Loucy (cell line): ENCODE measurements around the gene CASP6.

ENCODE experiments used
- H2AFZ ChIP-seq: fragments of 200-600 bp; sonication (generic); 2 replicates; pipeline ENCODE4 v1.6.0; 2016; ENCODE audit warnings: antibody characterized with exemption, mild to moderate bottlenecking, low read length, moderate library complexity
- H3F3A ChIP-seq: fragments of 200-600 bp; 2 replicates; pipeline ENCODE4 v1.6.0; 2016; ENCODE audit warnings: antibody characterized with exemption, low read depth, mild to moderate bottlenecking
- H3K27me3 ChIP-seq: fragments of 200-600 bp; sonication (generic); 2 replicates; pipeline ENCODE4 v1.6.1; 2014; ENCODE audit warnings: low read length, mild to moderate bottlenecking; ENCODE audit not compliant: insufficient read depth, poor library complexity, severe bottlenecking
- H3K36me3 ChIP-seq: fragments of 200-600 bp; sonication (generic); 2 replicates; pipeline ENCODE4 v1.6.1; 2016; ENCODE audit warnings: low read length; ENCODE audit not compliant: insufficient read depth
- H3K4me1 ChIP-seq: fragments of 200-600 bp; sonication (generic); 2 replicates; pipeline ENCODE4 v1.5.1; 2014; ENCODE audit warnings: low read length, mild to moderate bottlenecking; ENCODE audit not compliant: insufficient read depth, poor library complexity, severe bottlenecking
- H3K4me2 ChIP-seq: fragments of 200-600 bp; sonication (generic); 2 replicates; pipeline ENCODE4 v1.6.0; 2014; ENCODE audit warnings: antibody characterized with exemption, low read length, low read depth, mild to moderate bottlenecking; ENCODE audit not compliant: poor library complexity, severe bottlenecking
- H3K4me3 ChIP-seq: fragments of 200-600 bp; sonication (generic); 2 replicates; pipeline ENCODE4 v1.5.1; 2014; ENCODE audit warnings: low read length, mild to moderate bottlenecking, mixed read lengths; ENCODE audit not compliant: poor library complexity, severe bottlenecking
- H3K79me2 ChIP-seq: fragments of 200-600 bp; sonication (generic); 2 replicates; pipeline ENCODE4 v1.6.1; 2014; ENCODE audit warnings: low read length; ENCODE audit not compliant: insufficient read depth
- H3K9ac ChIP-seq: fragments of 200-600 bp; sonication (generic); 2 replicates; pipeline ENCODE4 v1.6.0; 2014; ENCODE audit warnings: mild to moderate bottlenecking, low read depth, low read length, moderate library complexity; ENCODE audit not compliant: poor library complexity, severe bottlenecking
- H3K9me2 ChIP-seq: fragments of 200-600 bp; sonication (generic); replicated peaks from 2 replicates; pipeline ENCODE4 v1.6.1; 2016; ENCODE audit warnings: low read depth, low read length, mixed read lengths
- H3K9me3 ChIP-seq: fragments of 200-600 bp; sonication (generic); 2 replicates; pipeline ENCODE4 v1.6.1; 2014; ENCODE audit warnings: mild to moderate bottlenecking, antibody characterized with exemption, low read length, low read depth; ENCODE audit not compliant: insufficient read depth
- H4K20me1 ChIP-seq: fragments of 200-600 bp; sonication (generic); 2 replicates; pipeline ENCODE4 v1.6.0; 2014; ENCODE audit warnings: antibody characterized with exemption, low read length, mild to moderate bottlenecking; ENCODE audit not compliant: insufficient read depth, poor library complexity, severe bottlenecking
- CTCF ChIP-seq: fragments of 200-600 bp; sonication (generic); conservative IDR thresholded peaks from 2 replicates; pipeline ENCODE4 v1.5.1; 2014; ENCODE audit warnings: mild to moderate bottlenecking, antibody characterized with exemption, low read length
- EZH2phosphoT487 ChIP-seq: fragments of 200-600 bp; IDR thresholded peaks from 2 replicates; pipeline ENCODE4 v1.6.1; 2018; ENCODE audit warnings: antibody characterized with exemption, mild to moderate bottlenecking, moderate library complexity, borderline replicate concordance

Gene CASP6

DNA sequence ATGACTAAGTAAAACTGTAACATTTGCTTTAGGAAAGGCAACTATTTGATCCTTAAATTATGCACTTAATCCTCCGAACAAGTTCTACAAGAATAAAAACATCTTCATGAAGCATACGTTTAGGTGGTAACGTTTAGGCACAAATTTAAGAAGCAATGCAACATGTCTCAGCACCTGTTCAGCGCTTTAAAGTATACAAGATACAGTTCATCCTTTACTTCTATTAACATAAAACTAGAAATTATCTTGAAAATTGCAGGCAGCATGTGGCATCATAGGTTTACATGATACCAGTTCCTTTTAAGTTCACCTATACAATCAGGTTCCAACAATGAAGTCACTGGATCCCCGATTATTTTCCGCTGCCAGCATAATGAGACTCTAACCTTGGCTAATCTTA is 25.1 kb upstream of the CASP6 start:
- Histone ChIP-seq H3K4me2 (peak overlapping the region; percentile 97), H3K27me3 (no peaks in the 10 kb centered on the region), H3F3A (0 out of 2 replicates have a peak, but pooled peaks cover 4% of the 10 kb centered on the region), H2AFZ (no peak overlapping the region), H3K36me3 (no peaks in the 10 kb centered on the region), H3K9ac (peak overlapping the region; percentile 75), H3K4me1 (peaks cover 40% of the 10 kb centered on the region), H3K79me2 (peaks cover 20% of the 10 kb centered on the region; the same call in 1 of the 2 replicates), H3K9me3 (no peaks in the 10 kb centered on the region), H3K4me3 (peak overlapping the region; percentile 86), H4K20me1 (no peaks in the 10 kb centered on the region), H3K9me2 (no peaks in the 10 kb centered on the region)
- no peak for TF ChIP-seq CTCF
- no peak for TF ChIP-seq EZH2phosphoT487

- H3K9ac ChIP-seq, result no peak overlapping the region
- no peaks in the 10 kb centered on the region for H3F3A ChIP-seq
- H3K9me3 ChIP-seq, result no peaks in the 10 kb centered on the region
- H3K79me2 ChIP-seq, result peaks cover 7% of the 10 kb centered on the region; the same call in 1 of the 2 replicates
- H4K20me1 ChIP-seq, result no peaks in the 10 kb centered on the region
- no peak overlapping the region for H3K4me3 ChIP-seq
- H3K4me2 ChIP-seq, result no peak overlapping the region
- H3K4me1 ChIP-seq, result peaks cover 23% of the 10 kb centered on the region
- H3K27me3 ChIP-seq, result no peaks in the 10 kb centered on the region
- no peaks in the 10 kb centered on the region for H3K9me2 ChIP-seq
- H3K36me3 ChIP-seq, result no peaks in the 10 kb centered on the region
- TF ChIP-seq CTCF, result no peak
- TF ChIP-seq EZH2phosphoT487, result no peak
- no peak overlapping the region for H2AFZ ChIP-seq
These were observed 19.9 kb upstream of the CASP6 start for GRCh38 chr4:109723110-109723509.

DNA sequence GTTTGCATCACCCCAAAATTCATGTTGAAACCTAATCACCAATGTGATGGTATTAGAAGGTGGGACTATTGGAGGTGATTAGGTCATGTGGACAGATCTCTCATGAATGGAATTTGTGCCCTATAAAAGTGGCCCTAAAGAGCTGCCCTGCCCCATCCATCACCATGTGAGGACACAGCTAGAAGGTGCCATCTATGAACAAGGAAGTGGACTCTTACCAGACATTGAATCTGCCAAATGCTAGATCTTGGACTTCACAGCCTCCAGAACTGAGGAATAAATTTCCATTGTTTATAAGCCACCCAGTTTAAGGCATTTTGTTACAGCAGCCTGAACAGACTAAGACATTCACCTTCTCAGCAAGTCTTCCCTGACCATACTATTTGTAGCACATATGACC is 19.1 kb upstream of the CASP6 start:
- H3K9me3 ChIP-seq, result no peaks in the 10 kb centered on the region
- H3K9ac ChIP-seq, result no peak overlapping the region
- 0 out of 2 replicates have a peak, but pooled peaks cover 4% of the 10 kb centered on the region for H3K79me2 ChIP-seq
- no peak overlapping the region for H3K4me2 ChIP-seq
- H3K4me1 ChIP-seq, result peaks cover 19% of the 10 kb centered on the region
- H3K27me3 ChIP-seq, result no peaks in the 10 kb centered on the region
- H4K20me1 ChIP-seq, result no peaks in the 10 kb centered on the region
- H3F3A ChIP-seq, result no peaks in the 10 kb centered on the region
- H2AFZ ChIP-seq, result no peak overlapping the region
- H3K4me3 ChIP-seq, result no peak overlapping the region
- TF ChIP-seq CTCF, result no peak
- H3K9me2 ChIP-seq, result no peaks in the 10 kb centered on the region
- H3K36me3 ChIP-seq, result peaks cover 2% of the 10 kb centered on the region; the same call in 1 of the 2 replicates
